Activated CD4-positive, CD25-positive, alpha-beta regulatory T cell treated with anti-CD3 and anti-CD28 coated beads, Interleukin-2, amount 50 U/mL, for 24 hours (primary cell): ENCODE measurements around the gene TMEM256.

Experiments
- ATAC-seq, 2 donors: fragments of 150-1000 bp; cut with Tn5 transposase; one replicate each; pipeline ENCODE4 v1.10.0; 2021; ENCODE audit warnings: mild to moderate bottlenecking in 1 of 2, moderate library complexity in 1 of 2

Gene TMEM256

DNA sequence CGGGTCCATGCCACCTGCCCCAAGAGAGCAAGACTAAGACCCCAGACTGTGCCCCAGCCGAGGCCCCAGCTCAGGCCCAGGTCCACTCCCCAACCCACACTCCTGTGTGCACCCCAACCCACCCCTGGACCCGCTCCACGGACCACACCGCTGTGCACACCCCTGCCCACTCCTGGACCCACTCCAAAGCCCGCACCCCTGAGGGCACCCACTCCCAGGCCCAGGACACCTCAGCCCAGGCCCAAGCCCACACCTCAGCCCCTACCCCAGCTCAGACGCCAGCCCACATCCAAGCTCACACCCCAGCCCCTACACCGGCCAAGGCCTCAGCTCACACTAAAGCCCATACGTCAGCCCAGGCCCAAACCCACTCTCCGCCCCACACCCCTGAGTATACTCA, 25.8 kb upstream of the TMEM256 start:
- ATAC-seq: no peak

DNA sequence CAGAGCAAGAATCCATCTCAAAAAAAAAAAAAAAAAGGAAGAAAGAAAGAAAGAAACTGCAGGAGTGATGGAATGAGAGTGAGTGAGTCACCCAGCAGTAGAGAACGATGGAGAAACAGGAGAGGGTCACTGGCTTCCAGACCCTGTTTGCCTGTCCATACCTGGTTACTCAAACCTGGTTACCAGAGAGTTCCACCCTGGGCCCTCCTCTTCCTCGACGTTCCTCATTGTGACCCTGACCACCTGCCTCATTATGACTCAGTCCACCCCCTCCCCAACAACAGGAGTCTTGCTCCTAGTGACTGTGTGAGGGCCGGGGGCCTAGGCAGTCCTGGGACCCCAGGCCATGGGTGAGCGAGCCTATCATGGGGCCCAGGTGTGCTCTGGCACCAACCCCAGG, 24.7 kb upstream of the TMEM256 start, which contains the start of gene SPEM3:
Gene SPEM3, plus strand, starts transcription at position 301 of the 400 bp plus-strand sequence. Its CDS starts 46 bp downstream, at position 347.
- no peak for ATAC-seq

DNA sequence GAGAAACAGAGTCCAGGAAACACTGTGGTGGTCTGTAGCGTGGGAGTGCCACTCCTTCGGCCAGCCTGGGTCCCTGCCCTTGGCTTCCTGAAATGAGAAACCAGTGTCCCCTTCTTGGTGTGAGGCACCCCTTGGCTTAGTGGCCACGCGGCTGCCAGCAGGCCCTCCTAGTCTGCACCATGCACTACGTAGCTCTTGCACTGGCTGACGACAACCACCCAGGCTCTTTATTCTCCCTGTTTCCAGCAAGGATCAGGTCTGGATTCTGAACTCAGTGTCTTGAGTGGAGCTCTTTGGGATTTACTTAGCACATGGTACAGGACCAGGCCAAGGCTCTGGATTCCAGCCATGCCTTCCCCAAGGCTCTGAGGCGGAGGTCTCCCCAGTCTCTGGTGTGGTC, 23.7 kb upstream of the TMEM256 start:
- ATAC-seq: no peak

DNA sequence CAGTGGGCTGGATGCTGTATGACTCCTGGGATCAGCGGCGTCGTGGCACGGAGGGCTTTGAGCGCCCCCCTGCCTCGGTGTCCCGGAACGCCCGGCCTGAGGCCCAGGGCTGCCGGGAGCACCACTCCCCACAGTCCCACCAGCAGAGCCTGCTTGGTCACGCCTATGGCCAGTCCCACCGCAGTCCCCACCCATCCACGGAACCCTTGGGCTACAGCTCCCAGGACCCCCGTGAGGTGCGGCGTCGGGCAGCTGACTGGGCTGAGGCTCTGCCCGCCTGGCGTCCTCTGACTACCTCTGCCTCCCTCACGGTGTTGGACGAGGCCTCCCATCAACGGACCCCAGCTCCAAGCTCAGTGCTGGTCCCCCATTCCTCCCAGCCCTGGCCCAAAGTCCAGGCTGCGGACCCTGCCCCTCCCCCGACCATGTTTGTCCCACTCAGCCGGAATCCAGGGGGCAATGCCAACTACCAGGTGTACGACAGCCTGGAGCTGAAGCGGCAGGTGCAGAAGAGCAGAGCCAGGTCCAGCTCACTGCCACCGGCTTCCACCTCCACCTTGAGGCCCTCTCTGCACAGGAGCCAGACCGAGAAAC, 23.1 kb upstream of the TMEM256 start:
- no peak for ATAC-seq

DNA sequence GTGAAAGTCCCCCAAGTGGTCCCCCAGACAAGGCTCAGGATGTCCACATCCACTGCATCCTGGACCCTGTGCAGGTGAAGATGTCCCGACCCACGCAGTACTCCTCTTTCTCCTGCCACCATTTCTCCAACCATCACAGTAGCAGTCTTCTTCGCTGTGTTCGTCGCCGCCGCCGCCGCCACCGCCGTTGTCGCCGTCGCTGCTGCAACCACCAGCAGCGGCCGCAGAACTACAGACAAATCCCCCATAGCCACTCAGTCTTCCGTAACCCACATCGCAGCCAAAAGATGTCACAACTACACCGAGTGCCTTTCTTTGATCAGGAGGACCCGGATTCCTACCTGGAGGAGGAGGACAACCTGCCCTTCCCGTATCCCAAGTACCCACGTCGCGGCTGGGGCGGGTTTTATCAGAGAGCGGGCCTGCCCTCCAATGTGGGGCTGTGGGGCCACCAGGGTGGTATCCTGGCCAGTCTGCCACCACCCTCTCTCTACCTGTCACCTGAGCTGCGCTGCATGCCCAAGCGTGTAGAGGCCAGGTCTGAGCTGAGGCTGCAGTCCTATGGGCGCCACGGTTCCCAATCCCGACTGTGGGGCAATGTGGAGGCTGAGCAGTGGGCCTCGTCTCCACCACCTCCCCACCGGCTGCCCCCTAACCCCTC, 22.4 kb upstream of the TMEM256 start:
- ATAC-seq: no peak

DNA sequence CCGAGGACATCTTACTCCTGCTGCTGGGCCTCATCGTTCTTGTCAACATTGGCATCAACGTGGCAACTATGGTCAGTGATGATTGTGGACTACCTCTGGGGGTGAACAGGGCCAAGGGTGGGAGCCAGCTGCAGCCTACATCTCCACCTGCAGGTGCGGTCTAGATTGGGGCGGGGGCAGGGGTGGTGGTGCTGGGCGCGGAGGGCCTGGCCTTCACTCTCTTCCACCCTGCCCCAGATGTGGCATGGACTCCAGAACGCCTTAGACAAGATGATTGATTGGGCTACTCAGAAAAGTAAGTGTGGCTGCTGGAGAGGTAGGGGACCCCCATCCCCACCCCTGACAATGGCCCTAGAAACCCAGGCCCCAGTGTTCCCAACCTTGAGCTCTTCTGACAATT, 21.9 kb upstream of the TMEM256 start:
- no peak for ATAC-seq

DNA sequence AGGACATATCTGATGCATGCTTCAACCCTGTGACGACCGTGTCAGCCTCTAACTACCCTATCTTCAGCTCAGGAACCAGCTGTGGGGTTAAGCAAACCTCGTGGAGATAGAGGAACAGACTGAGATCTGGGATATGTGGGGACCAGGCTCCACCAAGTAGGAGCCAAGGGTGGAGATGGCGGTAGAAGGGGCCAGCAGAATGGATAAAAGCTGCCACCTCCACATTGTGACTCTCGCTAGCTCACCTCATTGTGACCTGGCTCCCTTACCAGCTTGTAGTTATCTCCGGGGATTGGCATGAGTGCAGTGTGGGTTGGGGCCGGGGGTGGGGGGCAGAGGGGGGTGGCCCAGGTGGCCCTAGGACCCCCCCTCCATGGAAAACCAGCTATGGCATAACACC, 21.4 kb upstream of the TMEM256 start, which contains the start of gene SPEM2:
Gene SPEM2, plus strand, starts transcription at position 301 of the 400 bp plus-strand sequence. Its CDS starts 73 bp downstream, at position 374.
- ATAC-seq: no peak

DNA sequence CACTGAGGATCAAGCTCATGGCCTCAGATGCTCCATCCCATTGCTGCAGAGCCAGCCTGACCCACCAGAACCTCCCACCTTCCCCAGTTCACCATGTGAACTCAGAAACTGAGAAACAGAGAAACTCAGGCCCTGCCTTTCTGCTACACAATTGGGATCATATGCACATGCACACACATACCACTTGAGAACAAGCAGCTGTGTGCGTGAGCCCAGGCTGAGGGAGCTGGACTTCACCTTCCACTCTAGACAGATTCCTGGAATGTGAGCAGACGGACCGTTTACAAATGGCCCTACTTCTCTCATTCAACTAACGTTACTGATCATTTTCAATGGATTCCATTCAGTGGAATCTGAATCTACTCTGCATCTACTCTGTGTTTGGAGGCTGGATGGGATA, 19.8 kb upstream of the TMEM256 start:
- no peak for ATAC-seq

DNA sequence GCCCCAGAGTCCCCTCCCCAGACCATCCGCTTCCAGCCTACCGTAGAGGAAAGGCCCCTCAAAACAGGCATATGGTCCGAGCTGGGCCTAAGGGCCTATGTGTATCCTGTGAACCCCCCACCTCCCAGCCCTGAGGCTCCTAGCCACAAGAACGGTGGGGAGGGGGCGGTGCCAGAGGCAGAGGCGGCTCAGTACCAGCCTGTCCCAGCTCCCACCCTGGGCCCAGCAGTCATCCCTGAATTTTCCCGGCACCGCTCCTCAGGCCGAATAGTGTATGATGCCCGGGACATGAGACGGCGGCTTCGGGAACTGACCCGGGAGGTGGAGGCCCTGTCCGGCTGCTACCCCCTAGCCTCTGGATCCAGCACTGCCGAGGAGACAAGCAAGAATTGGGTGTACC, 17.3 kb upstream of the TMEM256 start:
- no peak for ATAC-seq

DNA sequence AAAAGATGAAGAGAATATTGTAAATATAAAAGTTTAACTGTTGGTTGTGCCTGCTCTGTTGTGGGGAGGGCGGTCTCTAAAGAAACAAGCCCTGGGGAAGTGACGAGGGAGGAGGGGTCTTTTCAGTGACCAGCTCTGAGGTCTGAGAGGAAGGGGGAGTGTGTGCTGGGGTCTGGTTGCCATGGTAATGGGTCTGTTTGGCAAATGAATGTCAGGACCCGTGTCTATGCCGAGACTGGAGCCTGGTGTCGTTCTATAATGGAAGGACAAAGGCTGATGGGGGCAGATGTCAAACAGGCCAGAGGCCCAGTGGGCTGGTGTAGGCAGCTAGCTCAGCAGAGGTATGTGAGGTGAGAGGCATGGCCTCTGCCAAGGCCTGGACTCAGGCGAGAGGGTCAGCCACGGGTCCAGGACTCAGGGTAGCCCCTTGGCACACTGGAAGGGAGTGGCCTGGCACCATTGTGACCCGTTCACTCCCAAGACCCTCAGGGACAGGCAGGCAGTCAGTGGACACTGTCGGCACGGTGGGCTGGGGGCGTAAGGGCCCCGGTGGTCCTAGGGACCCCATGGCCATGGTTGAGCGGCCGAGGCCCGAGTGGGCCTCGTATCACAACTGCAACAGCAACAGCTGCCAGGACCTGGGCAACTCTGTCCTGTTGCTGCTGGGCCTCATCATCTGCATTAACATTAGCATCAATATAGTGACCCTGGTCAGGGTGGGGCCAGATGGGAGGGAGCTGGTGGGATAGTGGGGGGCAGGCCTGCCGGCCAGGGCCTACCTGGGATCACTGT, 16.1 kb upstream of the TMEM256 start, which contains the start of gene SPEM1:
Gene SPEM1, plus strand, starts transcription at position 506 of the 792 bp plus-strand sequence. Its CDS starts 61 bp downstream, at position 567.
- ATAC-seq: no peak

DNA sequence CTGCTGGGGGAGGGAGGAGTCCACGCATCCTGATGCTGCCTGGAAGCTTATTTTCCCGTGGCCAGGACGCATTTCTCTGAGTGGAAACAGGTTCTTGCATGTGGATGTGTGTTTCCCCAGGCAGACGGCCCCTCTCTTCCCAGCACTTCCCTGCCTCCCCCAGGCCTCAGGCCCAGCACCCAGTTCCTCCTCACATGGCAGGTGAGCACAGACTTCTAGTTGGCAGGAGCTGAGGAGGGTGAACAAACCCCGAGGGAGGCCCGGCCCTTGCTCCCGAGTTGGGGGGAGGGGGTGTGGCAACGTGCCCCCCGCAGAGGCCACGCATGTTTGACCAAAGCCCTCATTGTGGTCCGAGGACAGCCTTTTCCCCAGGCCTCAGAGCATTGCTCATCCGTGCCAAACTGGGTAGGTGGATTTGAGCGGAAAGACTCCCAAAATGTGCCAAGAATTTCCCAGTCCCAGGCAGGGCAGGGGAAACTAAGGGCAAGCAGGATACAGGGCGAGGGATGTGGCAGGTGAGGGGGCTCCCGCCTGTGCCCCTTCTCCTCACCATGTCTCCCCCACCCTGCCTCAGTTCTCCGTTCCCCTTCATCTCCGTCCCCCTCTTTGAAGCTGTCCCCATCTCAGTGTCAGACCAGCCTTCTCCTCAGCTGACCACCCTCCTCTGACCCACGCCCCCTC, 14.7 kb upstream of the TMEM256 start:
- no peak for ATAC-seq

DNA sequence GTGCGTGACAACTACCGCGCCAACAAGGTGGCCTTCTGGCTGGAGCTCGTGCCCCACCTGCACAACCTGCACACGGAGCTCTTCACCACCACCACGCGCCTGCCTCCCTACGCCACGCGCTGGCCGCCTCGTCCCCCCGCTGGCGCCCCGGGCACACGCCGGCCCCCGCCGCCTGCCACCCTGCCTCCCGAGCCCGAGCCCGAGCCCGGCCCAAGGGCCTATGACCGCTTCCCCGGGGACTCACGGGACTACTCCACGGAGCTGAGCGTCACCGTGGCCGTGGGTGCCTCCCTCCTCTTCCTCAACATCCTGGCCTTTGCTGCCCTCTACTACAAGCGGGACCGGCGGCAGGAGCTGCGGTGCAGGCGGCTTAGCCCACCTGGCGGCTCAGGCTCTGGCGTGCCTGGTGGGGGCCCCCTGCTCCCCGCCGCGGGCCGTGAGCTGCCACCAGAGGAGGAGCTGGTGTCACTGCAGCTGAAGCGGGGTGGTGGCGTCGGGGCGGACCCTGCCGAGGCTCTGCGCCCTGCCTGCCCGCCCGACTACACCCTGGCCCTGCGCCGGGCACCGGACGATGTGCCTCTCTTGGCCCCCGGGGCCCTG, 13.3 kb upstream of the TMEM256 start:
- ATAC-seq: no peak

DNA sequence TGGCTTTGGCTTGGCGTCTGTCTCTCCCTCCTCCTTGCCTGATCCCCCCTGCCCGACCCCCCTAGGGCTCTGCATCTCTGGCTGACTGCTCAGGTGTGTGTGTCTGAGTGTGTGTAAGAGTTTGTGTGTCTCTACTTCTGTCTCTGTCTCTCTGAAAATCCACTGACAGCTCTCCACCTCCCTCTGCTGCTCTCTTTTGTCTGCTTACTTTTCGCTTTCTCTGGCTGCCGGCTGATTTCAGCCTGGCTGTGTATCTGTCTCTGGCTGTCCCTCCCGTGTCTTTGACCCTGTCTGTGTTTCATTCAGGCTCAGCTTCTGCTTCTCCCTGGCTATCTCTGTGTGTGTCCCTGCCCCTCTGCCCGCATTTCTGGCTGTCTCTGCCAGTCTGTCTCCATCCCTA, 12.4 kb upstream of the TMEM256 start:
- ATAC-seq: no peak

DNA sequence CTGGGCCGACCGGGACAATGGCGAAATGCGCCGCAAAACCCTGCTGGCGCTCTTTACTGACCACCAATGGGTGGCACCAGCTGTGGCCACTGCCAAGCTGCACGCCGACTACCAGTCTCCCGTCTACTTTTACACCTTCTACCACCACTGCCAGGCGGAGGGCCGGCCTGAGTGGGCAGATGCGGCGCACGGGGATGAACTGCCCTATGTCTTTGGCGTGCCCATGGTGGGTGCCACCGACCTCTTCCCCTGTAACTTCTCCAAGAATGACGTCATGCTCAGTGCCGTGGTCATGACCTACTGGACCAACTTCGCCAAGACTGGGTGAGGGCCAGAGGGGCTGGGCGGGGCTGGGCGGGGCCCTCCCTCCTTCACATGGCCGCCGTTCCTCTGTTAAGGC, 11.9 kb upstream of the TMEM256 start:
- ATAC-seq: no peak

DNA sequence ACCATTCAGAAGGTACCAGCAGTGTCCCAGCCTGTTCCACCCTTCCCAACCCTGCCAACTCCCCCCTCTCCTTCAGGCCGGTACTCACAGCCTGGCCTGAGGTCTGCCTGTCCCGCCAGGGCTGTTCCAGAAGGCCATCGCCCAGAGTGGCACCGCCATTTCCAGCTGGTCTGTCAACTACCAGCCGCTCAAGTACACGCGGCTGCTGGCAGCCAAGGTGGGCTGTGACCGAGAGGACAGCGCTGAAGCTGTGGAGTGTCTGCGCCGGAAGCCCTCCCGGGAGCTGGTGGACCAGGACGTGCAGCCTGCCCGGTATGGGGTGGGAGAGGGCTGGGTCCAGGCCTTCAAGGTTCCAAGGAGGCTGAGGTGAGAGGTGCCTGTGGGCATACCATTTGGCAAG, 10.9 kb upstream of the TMEM256 start:
- no peak for ATAC-seq

DNA sequence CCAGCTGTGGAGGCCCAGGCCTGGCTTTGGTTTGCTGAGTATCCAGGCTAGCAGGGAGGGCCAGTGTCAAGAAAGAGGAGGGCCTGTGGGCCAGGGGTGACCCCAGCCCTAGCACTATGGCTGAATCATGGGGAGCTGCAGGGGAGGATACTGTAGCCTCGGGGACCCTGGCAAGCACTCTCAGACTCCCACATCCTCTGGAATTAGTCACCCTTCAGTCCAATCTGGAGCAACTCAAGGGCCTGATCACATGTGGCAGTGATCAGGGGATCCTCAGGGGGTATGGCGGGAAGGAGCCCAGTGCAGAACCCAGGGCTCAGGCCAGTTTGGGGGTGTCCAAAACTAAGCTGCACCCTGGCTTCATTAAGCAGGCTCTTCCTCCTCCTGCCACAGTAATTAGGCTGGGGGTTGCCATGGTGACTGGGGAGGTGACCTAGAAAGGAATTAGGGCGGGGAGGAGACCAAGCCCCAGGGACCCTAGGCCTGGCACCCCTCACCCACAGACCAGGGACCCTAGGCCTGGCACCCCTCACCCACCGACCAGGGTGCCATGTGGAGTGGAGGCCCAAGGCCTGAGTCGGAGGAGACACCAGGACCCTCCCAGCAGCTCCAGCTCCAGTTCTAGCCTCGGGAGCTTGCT, 9.6 kb upstream of the TMEM256 start:
- ATAC-seq: no peak

DNA sequence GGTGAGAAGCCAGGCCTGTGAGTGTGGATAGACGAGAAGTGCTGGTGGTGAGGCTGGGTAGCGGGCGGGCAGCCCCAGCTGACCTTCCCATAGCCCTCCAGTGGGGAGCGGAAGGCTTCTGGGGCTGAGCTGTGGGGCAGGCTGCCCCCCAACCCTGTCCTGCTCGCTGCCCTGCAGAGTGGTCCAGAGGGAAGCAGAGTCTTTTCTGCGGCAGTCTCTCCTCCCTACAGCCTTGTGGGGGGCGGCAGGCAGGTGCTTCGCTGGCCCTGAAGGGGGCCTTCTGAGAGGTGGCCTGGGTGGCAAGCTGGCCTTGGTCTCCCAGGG, 7.5 kb upstream of the TMEM256 start:
- no peak for ATAC-seq

DNA sequence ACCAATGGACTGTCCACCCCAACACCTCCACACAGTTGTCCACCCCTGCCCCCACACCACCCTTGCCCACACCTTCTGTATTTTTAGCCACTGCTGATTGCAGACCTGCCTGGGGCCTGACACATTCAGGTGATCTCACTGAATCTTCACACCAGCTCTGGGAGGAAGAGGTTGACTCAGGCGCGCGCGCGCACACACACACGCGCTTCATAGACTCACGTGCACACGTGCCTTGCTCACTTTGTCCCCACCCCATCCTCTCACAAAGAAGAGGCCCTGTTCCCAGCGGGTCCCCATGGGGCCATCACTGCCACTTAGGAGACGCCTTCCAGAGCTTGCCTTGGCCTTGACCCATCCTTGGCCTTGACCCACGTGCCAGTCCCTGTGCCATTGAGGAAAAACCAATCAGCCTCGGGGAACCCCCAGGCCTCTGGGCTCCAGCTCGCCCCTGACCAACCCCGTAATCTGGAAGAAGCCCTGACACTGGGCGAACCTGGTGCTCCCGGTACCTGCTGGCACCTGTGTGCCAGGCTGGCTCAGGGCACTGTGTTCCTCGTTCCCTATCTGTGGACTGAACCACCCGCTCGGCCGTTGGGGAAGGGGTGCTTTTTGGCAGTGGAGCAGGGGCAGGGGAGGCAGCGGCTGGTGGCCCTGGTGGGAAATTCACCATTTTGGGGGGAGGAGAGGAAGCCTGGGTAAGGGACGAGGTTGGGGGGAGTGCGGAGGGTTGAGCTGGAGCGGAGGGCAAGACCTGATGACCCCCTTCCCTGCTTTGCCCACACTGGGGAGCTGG, 6.9 kb upstream of the TMEM256 start:
- ATAC-seq: no peak

DNA sequence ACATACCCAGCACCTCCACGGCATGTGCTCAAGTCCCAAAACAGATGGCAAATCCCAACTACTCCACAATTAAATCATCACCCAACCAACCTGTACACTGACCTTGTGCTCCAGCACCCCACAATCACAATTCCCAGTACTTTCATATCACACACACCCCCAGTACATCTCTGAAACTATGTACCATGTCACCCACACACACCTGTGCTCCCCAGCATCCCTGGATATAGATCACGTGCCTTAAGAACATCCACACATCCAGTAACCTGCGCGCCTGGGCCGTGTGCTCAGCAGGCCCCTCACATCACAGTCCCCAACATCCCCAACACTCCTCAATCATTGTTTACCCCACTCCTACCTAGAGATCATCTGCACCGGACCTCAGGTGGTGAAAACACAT, 5.8 kb upstream of the TMEM256 start:
- ATAC-seq: no peak

DNA sequence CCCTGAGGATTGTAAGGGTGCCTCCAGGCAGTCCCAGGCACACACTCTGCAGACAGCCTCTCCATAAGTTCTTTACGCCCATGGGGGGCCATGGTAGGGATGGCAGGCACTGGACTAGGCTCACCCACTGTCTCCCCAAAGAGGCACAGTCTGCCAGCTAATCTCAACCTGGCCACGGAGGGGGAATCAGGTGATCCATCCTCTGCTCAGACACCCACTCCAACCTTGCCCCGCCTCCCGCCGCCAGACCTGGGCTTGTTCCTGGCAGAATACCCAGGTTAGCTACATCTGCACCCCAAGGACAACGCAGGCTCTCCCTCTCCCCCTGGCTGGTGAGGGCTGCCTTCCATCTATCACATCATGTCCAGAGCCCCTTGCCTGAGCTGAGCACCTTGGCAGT, 5.0 kb upstream of the TMEM256 start:
- no peak for ATAC-seq

DNA sequence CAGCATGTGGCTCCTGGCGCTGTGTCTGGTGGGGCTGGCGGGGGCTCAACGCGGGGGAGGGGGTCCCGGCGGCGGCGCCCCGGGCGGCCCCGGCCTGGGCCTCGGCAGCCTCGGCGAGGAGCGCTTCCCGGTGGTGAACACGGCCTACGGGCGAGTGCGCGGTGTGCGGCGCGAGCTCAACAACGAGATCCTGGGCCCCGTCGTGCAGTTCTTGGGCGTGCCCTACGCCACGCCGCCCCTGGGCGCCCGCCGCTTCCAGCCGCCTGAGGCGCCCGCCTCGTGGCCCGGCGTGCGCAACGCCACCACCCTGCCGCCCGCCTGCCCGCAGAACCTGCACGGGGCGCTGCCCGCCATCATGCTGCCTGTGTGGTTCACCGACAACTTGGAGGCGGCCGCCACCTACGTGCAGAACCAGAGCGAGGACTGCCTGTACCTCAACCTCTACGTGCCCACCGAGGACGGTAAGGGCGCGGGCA, 4.4 kb upstream of the TMEM256 start:
- no peak for ATAC-seq
